CD4-positive, alpha-beta T cell treated with Interleukin-12 subunit alpha and Interleukin-12 subunit beta, for 1 hour (primary cell): ENCODE results near the gene RIMS4.

Source experiments
- DNase-seq: peaks from one replicate; pipeline ENCODE4 v3.0.0-alpha.2; 2020

RIMS4 gene

GRCh38 chr20:44810391-44811149 lies at the start of gene RIMS4:
RIMS4 (minus strand) TSS chr20:44810546; CDS start chr20:44810271, 275 bp downstream.
- no peak for DNase-seq

DNA sequence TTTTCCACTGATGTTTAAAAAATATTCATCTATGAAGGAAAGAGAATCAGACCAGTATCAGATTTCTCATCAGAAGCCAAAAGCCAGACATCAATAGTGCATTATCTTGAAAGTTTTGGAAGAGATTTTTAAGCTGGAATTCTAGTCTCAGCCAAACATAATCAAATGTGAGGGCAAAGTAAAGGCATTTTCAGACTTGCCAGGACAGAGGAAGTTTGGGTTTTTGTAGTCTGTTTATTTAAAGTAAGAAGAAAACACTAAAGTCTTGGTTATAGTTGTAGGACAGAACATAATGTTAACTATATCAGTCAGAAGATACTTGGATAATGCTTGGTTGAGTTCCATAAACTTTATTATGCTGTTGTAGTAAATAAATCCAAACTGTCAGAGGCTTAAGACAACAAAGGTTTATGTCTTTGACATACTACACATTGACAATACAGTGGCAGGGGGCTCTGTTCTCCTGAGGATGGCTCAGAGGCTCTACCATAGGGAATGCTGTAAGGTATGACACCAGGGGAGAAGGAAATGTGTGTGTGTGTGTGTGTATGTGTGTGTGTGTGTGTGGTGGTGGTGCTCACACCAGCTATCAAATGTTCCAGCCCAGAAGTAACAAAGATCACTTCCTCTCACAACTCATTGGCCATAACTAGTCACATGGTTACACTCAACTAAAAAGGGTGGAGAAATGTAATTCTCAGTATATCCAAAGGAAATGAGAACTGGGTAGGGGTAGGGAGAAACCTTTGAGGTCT lies 48.4 kb upstream of the RIMS4 start:
- DNase-seq = peak; percentile 13

DNA sequence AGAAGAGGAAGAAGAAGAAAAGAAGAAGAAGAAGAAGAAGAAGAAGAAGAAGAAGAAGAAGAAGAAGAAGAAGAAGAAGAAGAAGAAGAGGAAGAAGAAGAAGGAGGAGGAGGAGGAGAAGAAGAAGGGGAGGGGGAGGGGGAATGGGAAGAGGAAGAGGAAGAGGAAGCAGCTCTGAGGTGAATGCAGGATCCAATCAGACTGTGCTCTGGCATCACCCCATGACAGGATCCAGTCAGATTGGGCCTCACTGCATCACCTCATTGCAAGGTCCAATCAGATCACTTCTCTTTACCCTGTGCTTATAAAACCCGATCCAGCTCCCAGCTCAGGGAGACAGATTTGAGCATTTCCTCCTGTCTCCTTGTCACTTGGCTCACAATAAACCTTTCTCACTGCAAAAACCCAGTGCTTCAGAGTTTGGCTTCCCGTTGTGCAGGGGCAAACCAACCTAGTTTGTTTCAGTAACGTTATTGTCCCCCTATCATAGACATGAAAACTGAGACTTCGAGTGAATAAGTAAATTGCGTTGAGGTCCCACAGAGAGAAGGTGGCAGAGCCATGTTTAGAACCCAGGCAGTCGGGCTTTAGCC lies 46.6 kb upstream of the RIMS4 start:
- DNase-seq = no peak

GRCh38 chr20:44856442-44856841 lies 46.1 kb upstream of the RIMS4 start:
- DNase-seq = no peak

GRCh38 chr20:44851545-44851944 lies 41.2 kb upstream of the RIMS4 start:
- no peak for DNase-seq

DNA sequence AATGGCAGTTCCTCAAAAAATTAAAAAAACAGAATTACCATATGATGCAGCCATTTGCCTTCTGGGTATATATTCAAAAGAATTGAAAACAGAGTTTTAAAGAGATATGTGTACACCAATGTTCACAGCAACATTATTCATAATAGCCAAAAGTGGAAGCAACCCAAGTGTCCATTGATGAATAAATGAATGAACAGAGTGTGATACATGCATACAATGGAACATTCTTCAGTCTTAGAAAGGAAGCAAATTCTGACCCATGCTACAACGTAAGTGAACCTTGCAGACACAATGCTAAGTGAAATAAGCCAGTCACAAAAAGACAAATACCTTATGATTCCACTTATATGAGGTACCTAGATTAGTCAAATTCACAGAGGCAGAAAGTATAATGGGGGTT lies 40.5 kb upstream of the RIMS4 start:
- no peak for DNase-seq

GRCh38 chr20:44850272-44850671 lies 39.9 kb upstream of the RIMS4 start:
- DNase-seq = no peak

- no peak for DNase-seq
These were observed 39.4 kb upstream of the RIMS4 start for GRCh38 chr20:44849703-44850102.

- no peak for DNase-seq
These were observed 38.1 kb upstream of the RIMS4 start for GRCh38 chr20:44848254-44849015.

DNA sequence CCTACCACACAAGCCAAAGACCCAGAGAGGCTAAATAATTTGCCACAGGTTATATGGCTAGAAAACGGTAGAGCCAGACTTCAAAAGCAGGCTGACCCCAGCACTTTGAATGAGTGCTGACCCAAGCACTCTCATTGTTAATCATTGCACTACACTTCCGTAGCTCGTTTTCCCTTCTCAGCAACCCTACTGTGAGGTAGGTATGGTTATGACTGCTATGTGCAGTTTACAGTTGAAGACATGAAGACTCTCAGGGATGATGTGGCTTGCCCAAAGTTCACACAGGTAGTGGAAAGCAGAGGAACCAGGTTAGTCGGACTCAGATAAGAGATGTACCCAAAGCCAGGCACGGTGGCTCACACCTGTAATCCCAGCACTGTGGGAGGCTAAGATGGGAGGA lies 33.5 kb upstream of the RIMS4 start:
- no peak for DNase-seq

GRCh38 chr20:44841955-44842354 lies 31.6 kb upstream of the RIMS4 start:
- DNase-seq = no peak

DNA sequence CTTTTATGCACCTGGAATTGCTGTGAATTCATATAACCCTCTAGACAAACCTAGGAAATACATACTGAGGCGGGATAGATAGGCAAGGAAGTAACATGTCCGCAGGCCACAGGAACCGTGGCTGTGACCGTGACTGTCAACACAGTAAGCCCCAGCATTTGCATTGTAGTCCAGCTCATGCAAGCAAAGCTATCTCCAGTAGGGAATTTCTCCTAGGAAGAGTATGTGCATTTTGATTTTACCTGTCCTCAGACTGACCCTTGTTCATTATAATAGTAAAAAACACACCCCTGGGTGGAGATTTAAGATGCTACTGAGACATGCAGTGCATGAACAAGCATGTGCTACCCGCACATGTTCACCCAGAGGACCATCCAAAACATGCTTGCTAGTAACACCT lies 30.5 kb upstream of the RIMS4 start:
- DNase-seq = no peak

GRCh38 chr20:44839481-44839880 lies 29.1 kb upstream of the RIMS4 start:
- no peak for DNase-seq

- DNase-seq = no peak
These were observed 28.2 kb upstream of the RIMS4 start for GRCh38 chr20:44838521-44838920.

DNA sequence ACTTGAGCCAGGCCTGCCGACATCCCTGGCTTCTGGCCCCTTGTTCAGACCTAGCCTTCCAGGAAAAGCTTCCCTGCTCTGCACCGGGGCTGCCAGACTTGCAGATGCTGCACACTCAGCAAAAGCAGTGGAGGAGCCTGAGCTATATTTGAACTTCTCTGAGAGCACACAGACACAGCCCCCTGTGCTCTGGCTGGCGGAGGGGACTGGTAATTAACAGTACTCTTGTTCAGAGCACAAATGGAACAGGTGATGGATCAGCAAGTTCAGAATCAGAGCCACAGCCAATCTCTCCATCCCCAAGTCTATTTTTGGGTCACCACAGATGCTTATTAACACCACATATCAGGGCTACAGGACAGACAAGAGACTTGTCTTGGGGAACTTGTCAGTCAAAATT lies 27.6 kb upstream of the RIMS4 start:
- no peak for DNase-seq

GRCh38 chr20:44836601-44837120 lies 26.3 kb upstream of the RIMS4 start:
- no peak for DNase-seq

- no peak for DNase-seq
These were observed 25.4 kb upstream of the RIMS4 start for GRCh38 chr20:44835661-44836221.

DNA sequence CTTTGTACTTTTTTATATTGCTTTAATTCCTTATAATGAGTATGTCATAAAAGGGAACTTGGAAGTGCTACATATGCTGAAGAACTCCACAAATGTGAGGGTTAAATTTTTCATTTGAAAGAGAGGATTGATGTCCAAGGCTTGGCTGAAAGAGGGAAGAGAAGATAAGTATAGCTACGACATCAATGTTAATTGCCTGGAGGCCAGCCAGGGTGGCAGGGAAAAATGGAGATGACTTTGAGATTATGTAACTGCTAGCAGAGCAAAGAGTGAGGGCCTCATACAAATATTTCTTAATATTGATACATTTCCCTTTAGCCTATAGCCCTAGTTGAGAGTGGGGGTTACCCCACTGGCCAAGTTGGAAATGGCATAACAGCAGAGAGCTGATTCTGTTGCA lies 24.8 kb upstream of the RIMS4 start:
- DNase-seq = no peak

GRCh38 chr20:44834693-44835092 lies 24.3 kb upstream of the RIMS4 start:
- DNase-seq = no peak

DNA sequence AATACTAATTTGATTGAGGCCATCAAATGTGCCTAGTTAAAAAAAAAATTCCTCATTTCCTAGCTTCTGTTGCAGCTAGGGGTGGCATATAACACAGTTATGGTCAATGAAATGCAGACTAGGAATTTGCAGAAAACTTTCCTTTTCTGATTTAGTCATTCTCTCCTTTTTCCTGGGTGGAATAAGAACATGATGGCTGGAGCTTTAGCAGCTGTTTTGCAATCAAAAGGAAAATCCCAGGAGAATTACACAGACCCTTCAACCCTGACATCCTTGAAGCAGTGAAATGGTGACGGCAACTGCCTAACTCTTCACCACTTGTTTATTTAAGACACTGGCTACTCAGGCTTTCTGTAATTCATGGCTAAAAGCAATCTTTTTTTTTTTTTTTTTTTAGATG lies 23.1 kb upstream of the RIMS4 start:
- DNase-seq = no peak

DNA sequence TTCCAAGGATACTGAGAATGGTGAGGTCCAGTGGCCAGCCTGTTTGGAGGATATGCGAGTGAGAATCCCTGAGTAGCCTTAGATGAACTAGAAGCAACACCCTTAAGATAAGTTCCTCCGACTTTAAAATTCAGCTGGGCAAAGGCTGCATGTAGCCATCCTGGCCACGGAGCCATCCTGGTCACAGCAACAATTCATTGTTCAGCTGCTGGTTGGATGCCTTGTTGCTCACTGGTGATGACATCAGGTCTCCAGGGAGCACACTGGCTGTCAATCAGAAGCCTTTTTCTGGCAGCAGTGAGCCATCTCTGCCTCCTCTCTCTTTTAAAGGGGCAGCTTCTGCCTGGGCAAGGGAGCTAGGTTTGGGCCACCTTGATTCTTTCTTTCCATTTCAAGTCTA lies 22.4 kb upstream of the RIMS4 start:
- DNase-seq = no peak

GRCh38 chr20:44830995-44831394 lies 20.6 kb upstream of the RIMS4 start:
- DNase-seq = no peak

DNA sequence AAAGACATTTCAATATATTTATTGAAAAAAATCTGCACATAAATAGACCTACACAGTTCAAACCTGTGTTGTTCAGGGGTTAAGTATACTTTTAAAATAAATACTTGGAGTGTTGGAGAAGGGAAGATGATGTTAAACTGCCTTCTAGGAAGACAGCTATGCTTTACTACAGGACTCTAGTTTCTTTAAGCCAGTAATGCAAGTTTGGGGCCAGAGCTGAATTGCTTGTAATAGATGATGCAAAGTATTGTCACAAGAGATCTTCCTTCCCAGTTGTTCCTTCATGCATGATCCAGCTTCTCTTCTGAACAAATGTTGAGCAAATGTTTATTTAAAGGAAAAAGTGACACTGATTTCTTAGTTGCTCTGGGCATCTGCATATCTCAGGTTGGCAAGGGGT lies 20.2 kb upstream of the RIMS4 start:
- DNase-seq = no peak
